HEK293 (cell line): ENCODE data around the gene THRA.
A peak's percentile ranks its signal among the peaks of the same experiment; 100 is the strongest.

Experiments
- CTCF ChIA-PET: fragments of 350-600 bp; formaldehyde crosslinking; extraction: SDS; loops from one replicate; lab custom pipeline; 2021; ENCODE audit warnings: antibody characterized with exemption; lab: Yijun Ruan, JAX
- POLR2A ChIA-PET: fragments of 300-600 bp; formaldehyde crosslinking; extraction: SDS; loops from one replicate; lab custom pipeline; 2020; ENCODE audit warnings: antibody characterized with exemption, inconsistent platforms; lab: Yijun Ruan, JAX
- H3K27ac ChIP-seq: fragments of 200-500 bp; sonication (Bioruptor generic); 2 replicates; pipeline ENCODE4 v1.5.1; 2014; ENCODE audit warnings: low read depth, low read length, control low read depth, inconsistent platforms; ENCODE audit errors: extremely low read depth
- H3K36me3 ChIP-seq, 2 experiments: fragments of 200-500 bp in 1 of 2; sonication (Bioruptor generic) in 1 of 2; 1 replicate in 1 of 2; 2 replicates in 1 of 2; pipeline ENCODE4 v1.5.1; 2014 to 2017; ENCODE audit warnings: inconsistent platforms in 2 of 2, low read length in 2 of 2; ENCODE audit not compliant: control insufficient read depth in 2 of 2, insufficient read depth in 1 of 2
- H3K4me1 ChIP-seq: fragments of 200-500 bp; sonication (Bioruptor generic); 2 replicates; pipeline ENCODE4 v1.5.1; 2014; ENCODE audit warnings: mild to moderate bottlenecking, low read length, inconsistent platforms; ENCODE audit not compliant: control insufficient read depth, insufficient read depth
- H3K4me3 ChIP-seq: 2 replicates; pipeline ENCODE4 v1.5.1; 2011; ENCODE audit warnings: low read depth, mild to moderate bottlenecking, control low read depth, low read length, moderate library complexity
- H3K9me3 ChIP-seq: fragments of 200-500 bp; sonication (Bioruptor generic); 2 replicates; pipeline ENCODE4 v1.5.1; 2014; ENCODE audit warnings: low read depth, low read length, inconsistent platforms; ENCODE audit not compliant: control insufficient read depth, insufficient read depth
- ATF2 ChIP-seq: fragments of 450-650 bp; formaldehyde crosslinking; IDR thresholded peaks from 2 replicates; pipeline ENCODE4 v1.5.1; 2016; ENCODE audit warnings: missing biosample characterization, missing genetic modification characterization, low read depth
- GLI2 ChIP-seq: fragments of 450-650 bp; formaldehyde crosslinking; IDR thresholded peaks from 2 replicates; pipeline ENCODE4; 2017; ENCODE audit warnings: missing biosample characterization, missing genetic modification characterization, low read depth, borderline replicate concordance
- GLI4 ChIP-seq: fragments of 450-650 bp; formaldehyde crosslinking; IDR thresholded peaks from 2 replicates; pipeline ENCODE4 v1.5.1; 2016; ENCODE audit warnings: missing biosample characterization, missing genetic modification characterization
- GLIS2 ChIP-seq: fragments of 450-650 bp; formaldehyde crosslinking; IDR thresholded peaks from 2 replicates; pipeline ENCODE4 v1.5.1; 2016; ENCODE audit warnings: missing biosample characterization, missing genetic modification characterization
- HOXA7 ChIP-seq: sonication (generic); formaldehyde crosslinking; IDR thresholded peaks from 2 replicates; pipeline ENCODE4 v1.8.1; 2022; ENCODE audit warnings: missing genetic modification reagents, borderline replicate concordance
- KLF10 ChIP-seq: fragments of 450-650 bp; IDR thresholded peaks from 2 replicates; pipeline ENCODE4 v1.5.1; 2018; ENCODE audit warnings: missing biosample characterization, mild to moderate bottlenecking, missing genetic modification characterization
- KLF7 ChIP-seq: fragments of 450-650 bp; formaldehyde crosslinking; IDR thresholded peaks from 2 replicates; pipeline ENCODE4 v1.5.1; 2016; ENCODE audit warnings: missing biosample characterization, missing genetic modification characterization, borderline replicate concordance
- KLF9 ChIP-seq: fragments of 450-650 bp; formaldehyde crosslinking; IDR thresholded peaks from 2 replicates; pipeline ENCODE4 v1.5.1; 2016; ENCODE audit warnings: missing biosample characterization, missing genetic modification characterization, low read depth
- RBAK ChIP-seq: fragments of 450-650 bp; formaldehyde crosslinking; IDR thresholded peaks from 2 replicates; pipeline ENCODE4 v1.5.1; 2016; ENCODE audit warnings: missing biosample characterization, missing genetic modification characterization
- TRIM28 ChIP-seq: IDR thresholded peaks from 2 replicates; pipeline ENCODE4 v1.6.1; 2011; ENCODE audit warnings: low read length, control low read depth, borderline replicate concordance
- ZBTB1 ChIP-seq: fragments of 450-650 bp; formaldehyde crosslinking; IDR thresholded peaks from 2 replicates; pipeline ENCODE4 v1.5.1; 2016; ENCODE audit warnings: missing biosample characterization, missing genetic modification characterization
- ZBTB20 ChIP-seq: fragments of 450-650 bp; formaldehyde crosslinking; IDR thresholded peaks from 2 replicates; pipeline ENCODE4 v1.5.1; 2016; ENCODE audit warnings: missing biosample characterization, missing genetic modification characterization
- ZBTB48 ChIP-seq: fragments of 450-650 bp; formaldehyde crosslinking; IDR thresholded peaks from 2 replicates; pipeline ENCODE4 v1.5.1; 2016; ENCODE audit warnings: missing biosample characterization, missing genetic modification characterization
- ZBTB49 ChIP-seq: fragments of 450-650 bp; formaldehyde crosslinking; IDR thresholded peaks from 2 replicates; pipeline ENCODE4 v1.5.1; 2016; ENCODE audit warnings: missing biosample characterization, missing genetic modification characterization, low read depth
- ZFP3 ChIP-seq: fragments of 450-650 bp; formaldehyde crosslinking; IDR thresholded peaks from 2 replicates; pipeline ENCODE4 v1.5.1; 2016; ENCODE audit warnings: low read depth, missing biosample characterization, missing genetic modification characterization
- ZIC2 ChIP-seq: fragments of 450-650 bp; formaldehyde crosslinking; IDR thresholded peaks from 2 replicates; pipeline ENCODE4 v1.5.1; 2016; ENCODE audit warnings: missing biosample characterization, missing genetic modification characterization
- ZNF211 ChIP-seq: fragments of 450-650 bp; formaldehyde crosslinking; IDR thresholded peaks from 2 replicates; pipeline ENCODE4 v1.5.1; 2016; ENCODE audit warnings: low read depth, missing biosample characterization, missing genetic modification characterization
- ZNF223 ChIP-seq: fragments of 450-650 bp; formaldehyde crosslinking; IDR thresholded peaks from 2 replicates; pipeline ENCODE4 v1.5.1; 2016; ENCODE audit warnings: missing biosample characterization, missing genetic modification characterization
- ZNF350 ChIP-seq: fragments of 450-650 bp; formaldehyde crosslinking; IDR thresholded peaks from 2 replicates; pipeline ENCODE4 v1.5.0; 2017; ENCODE audit warnings: missing biosample characterization, mild to moderate bottlenecking, missing genetic modification characterization
- ZNF518A ChIP-seq: fragments of 450-650 bp; formaldehyde crosslinking; conservative IDR thresholded peaks from 2 replicates; pipeline ENCODE4 v1.5.1; 2016; ENCODE audit warnings: low read depth, missing biosample characterization, missing genetic modification characterization
- ZNF521 ChIP-seq: fragments of 450-650 bp; formaldehyde crosslinking; IDR thresholded peaks from 2 replicates; pipeline ENCODE4 v1.5.1; 2017; ENCODE audit warnings: missing biosample characterization, mild to moderate bottlenecking, missing genetic modification characterization
- ZNF549 ChIP-seq: fragments of 450-650 bp; IDR thresholded peaks from 2 replicates; pipeline ENCODE4 v1.5.1; 2018; ENCODE audit warnings: missing biosample characterization, missing genetic modification characterization, mild to moderate bottlenecking, inconsistent platforms, moderate library complexity
- ZNF561 ChIP-seq: fragments of 450-650 bp; IDR thresholded peaks from 2 replicates; pipeline ENCODE4 v1.5.1; 2018; ENCODE audit warnings: missing biosample characterization, missing genetic modification characterization, borderline replicate concordance
- ZNF600 ChIP-seq: fragments of 450-650 bp; formaldehyde crosslinking; IDR thresholded peaks from 2 replicates; pipeline ENCODE4 v1.5.1; 2016; ENCODE audit warnings: missing biosample characterization, missing genetic modification characterization
- ZNF670 ChIP-seq: fragments of 450-650 bp; formaldehyde crosslinking; IDR thresholded peaks from 2 replicates; pipeline ENCODE4 v1.5.1; 2016; ENCODE audit warnings: missing biosample characterization, missing genetic modification characterization, low read depth
- TF ChIP-seq, protein P1 (sequence below): fragments of 450-650 bp; formaldehyde crosslinking; IDR thresholded peaks from 2 replicates; pipeline ENCODE4 v1.5.1; 2016; ENCODE audit warnings: missing biosample characterization, missing genetic modification characterization
- TF ChIP-seq, protein P2 (sequence below): fragments of 450-650 bp; formaldehyde crosslinking; IDR thresholded peaks from 2 replicates; pipeline ENCODE4; 2016; ENCODE audit warnings: missing biosample characterization, missing genetic modification characterization

The THRA gene

DNA sequence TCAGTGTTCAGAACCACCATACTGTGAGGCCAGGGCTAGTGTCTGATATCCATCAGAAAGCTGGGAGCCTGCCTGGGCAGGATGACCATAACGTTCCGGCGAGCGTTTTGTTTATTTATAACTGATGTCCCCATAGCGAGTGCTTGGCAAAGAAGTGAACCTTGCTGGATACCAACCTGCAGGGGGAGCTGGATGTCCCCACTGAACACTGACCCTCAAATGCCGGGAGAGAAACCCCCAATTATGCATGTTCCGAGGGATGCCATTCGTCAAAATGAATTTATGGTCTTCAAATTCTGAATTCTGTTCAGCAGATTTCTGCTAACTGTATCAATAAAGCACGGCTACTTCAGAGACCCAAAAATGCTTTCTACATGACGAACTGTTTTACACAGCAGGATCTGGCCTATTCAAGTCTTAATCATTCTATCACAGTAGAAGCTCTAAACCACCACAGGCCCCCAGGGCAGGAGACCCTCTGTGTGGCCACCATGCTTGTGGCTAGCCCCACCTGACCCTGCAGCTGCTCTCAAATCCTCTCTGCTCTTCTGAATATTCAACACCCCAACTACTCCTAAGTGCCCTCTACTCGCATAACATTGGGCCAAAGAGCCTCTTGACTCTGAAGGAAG lies 23.8 kb upstream of the THRA start:
- Histone ChIP-seq H3K36me3 (peaks cover 17 to 44% of the 10 kb centered on the region in 2 experiments; a peak in 2 of 3 replicates), H3K4me3 (no peak overlapping the region), H3K4me1 (no peaks in the 10 kb centered on the region), H3K27ac (no peak overlapping the region), H3K9me3 (no peaks in the 10 kb centered on the region)
- CTCF ChIA-PET, result interaction anchor here (0.5 to 10.2 kb wide), 15 partner anchors 12 to 339 kb away, joined by 3 to 154 read pairs (median 6); partner anchors contain the start of genes CSF3, MED24 and RAPGEFL1
- POLR2A ChIA-PET, result interaction anchor here (0.8 to 1.8 kb wide), 6 partner anchors 11 to 101 kb away, joined by 3 to 9 read pairs (median 3); partner anchors contain the start of genes CASC3, MED24 and THRA
- TF ChIP-seq ZNF223 (tag by site-specific recombination) (no peak), GLI2 (tag by site-specific recombination) (no peak), ZNF549 (tag by site-specific recombination) (no peak), GLI4 (tag by site-specific recombination) (no peak), ZNF521 (no peak), ZBTB20 (no peak), TRIM28 (0 out of 2 replicates have a peak, but pooled peaks have one; percentile 33), ZNF211 (tag by site-specific recombination) (no peak), ZIC2 (tag by site-specific recombination) (no peak), ZNF518A (no peak), ZFP3 (tag by site-specific recombination) (no peak), ZNF670 (no peak), KLF9 (no peak), HOXA7 (CRISPR knock-in tag) (no peak), ZNF600 (tag by site-specific recombination) (0 out of 2 replicates have a peak, but pooled peaks have one; percentile 30), KLF10 (tag by site-specific recombination) (no peak), KLF7 (tag by site-specific recombination) (no peak), ZBTB48 (tag by site-specific recombination) (no peak), ZNF561 (tag by site-specific recombination) (no peak), ATF2 (no peak), ZBTB49 (tag by site-specific recombination) (no peak), GLIS2 (tag by site-specific recombination) (peak; percentile 28; the same call in 1 of the 2 replicates), ZNF350 (tag by site-specific recombination) (no peak), ZBTB1 (tag by site-specific recombination) (no peak), RBAK (tag by site-specific recombination) (no peak)
- TF ChIP-seq, protein P1, sequence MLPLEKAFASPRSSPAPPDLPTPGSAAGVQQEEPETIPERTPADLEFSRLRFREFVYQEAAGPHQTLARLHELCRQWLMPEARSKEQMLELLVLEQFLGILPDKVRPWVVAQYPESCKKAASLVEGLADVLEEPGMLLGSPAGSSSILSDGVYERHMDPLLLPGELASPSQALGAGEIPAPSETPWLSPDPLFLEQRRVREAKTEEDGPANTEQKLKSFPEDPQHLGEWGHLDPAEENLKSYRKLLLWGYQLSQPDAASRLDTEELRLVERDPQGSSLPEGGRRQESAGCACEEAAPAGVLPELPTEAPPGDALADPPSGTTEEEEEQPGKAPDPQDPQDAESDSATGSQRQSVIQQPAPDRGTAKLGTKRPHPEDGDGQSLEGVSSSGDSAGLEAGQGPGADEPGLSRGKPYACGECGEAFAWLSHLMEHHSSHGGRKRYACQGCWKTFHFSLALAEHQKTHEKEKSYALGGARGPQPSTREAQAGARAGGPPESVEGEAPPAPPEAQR (tag by site-specific recombination), result no peak
- TF ChIP-seq, protein P2, sequence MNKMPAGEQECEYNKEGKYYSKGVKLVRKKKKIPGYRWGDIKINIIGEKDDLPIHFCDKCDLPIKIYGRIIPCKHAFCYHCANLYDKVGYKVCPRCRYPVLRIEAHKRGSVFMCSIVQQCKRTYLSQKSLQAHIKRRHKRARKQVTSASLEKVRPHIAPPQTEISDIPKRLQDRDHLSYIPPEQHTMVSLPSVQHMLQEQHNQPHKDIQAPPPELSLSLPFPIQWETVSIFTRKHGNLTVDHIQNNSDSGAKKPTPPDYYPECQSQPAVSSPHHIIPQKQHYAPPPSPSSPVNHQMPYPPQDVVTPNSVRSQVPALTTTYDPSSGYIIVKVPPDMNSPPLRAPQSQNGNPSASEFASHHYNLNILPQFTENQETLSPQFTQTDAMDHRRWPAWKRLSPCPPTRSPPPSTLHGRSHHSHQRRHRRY (tag by site-specific recombination), result no peak
